Measurements from ENCODE around the gene WDFY3.

The WDFY3 gene

GRCh38 chr4:84767168-84767567, 199.3 kb downstream of the WDFY3 start:
- peaks cover 51% of the 10 kb centered on the region for H3K36me3 ChIP-seq (ENCODE audit: control insufficient read depth, insufficient read depth, low read length)
- H3K4me1 ChIP-seq (ENCODE audit: control insufficient read depth, insufficient read depth, low read length, poor library complexity, severe bottlenecking), result no peaks in the 10 kb centered on the region
- no peak overlapping the region for H3K4me3 ChIP-seq (ENCODE audit: extremely low read depth, insufficient read depth, low read length, poor library complexity, severe bottlenecking)
- H3K9me3 ChIP-seq (ENCODE audit: control insufficient read depth, low read length), result no peaks in the 10 kb centered on the region
- no peak overlapping the region for H3K27ac ChIP-seq (ENCODE audit: low read depth, low read length, severe bottlenecking)
- 59 to 100% methylated on average over 1 to 2 of the region's 3 CpGs for WGBS, 2 experiments (ENCODE audit: insufficient coverage in 2 of 2)

- Histone ChIP-seq H3K4me3 (ENCODE audit: extremely low read depth, insufficient read depth, low read length, poor library complexity, severe bottlenecking) (no peak overlapping the region), H3K27ac (ENCODE audit: low read depth, low read length, severe bottlenecking) (no peak overlapping the region), H3K9me3 (ENCODE audit: control insufficient read depth, low read length) (no peaks in the 10 kb centered on the region), H3K4me1 (ENCODE audit: control insufficient read depth, insufficient read depth, low read length, poor library complexity, severe bottlenecking) (no peaks in the 10 kb centered on the region), H3K36me3 (ENCODE audit: control insufficient read depth, insufficient read depth, low read length) (peaks cover 67% of the 10 kb centered on the region)
- 91% methylated on average over 3 to 4 of the region's 7 CpGs for WGBS, 2 experiments (ENCODE audit: insufficient coverage in 2 of 2)
Measured at GRCh38 chr4:84753321-84753972, 213.0 kb downstream of the WDFY3 start.

GRCh38 chr4:84751707-84752106, 214.8 kb downstream of the WDFY3 start:
- H3K4me1 ChIP-seq (ENCODE audit: control insufficient read depth, insufficient read depth, low read length, poor library complexity, severe bottlenecking), result no peaks in the 10 kb centered on the region
- H3K4me3 ChIP-seq (ENCODE audit: extremely low read depth, insufficient read depth, low read length, poor library complexity, severe bottlenecking), result no peak overlapping the region
- H3K27ac ChIP-seq (ENCODE audit: low read depth, low read length, severe bottlenecking), result no peak overlapping the region
- no peaks in the 10 kb centered on the region for H3K9me3 ChIP-seq (ENCODE audit: control insufficient read depth, low read length)
- 88 to 97% methylated on average over 1 to 2 of the region's 4 CpGs for WGBS, 2 experiments (ENCODE audit: insufficient coverage in 2 of 2)
- peaks cover 71% of the 10 kb centered on the region for H3K36me3 ChIP-seq (ENCODE audit: control insufficient read depth, insufficient read depth, low read length)

- no peak overlapping the region for H3K27ac ChIP-seq (ENCODE audit: low read depth, low read length, severe bottlenecking)
- H3K36me3 ChIP-seq (ENCODE audit: control insufficient read depth, insufficient read depth, low read length), result peaks cover 76% of the 10 kb centered on the region
- H3K4me3 ChIP-seq (ENCODE audit: extremely low read depth, insufficient read depth, low read length, poor library complexity, severe bottlenecking), result no peak overlapping the region
- 78% methylated on average over 2 of the region's 3 CpGs; no CpG with 5 or more reads in 1 of the 2 experiments for WGBS, 2 experiments (ENCODE audit: insufficient coverage in 2 of 2)
- H3K9me3 ChIP-seq (ENCODE audit: control insufficient read depth, low read length), result no peaks in the 10 kb centered on the region
- H3K4me1 ChIP-seq (ENCODE audit: control insufficient read depth, insufficient read depth, low read length, poor library complexity, severe bottlenecking), result no peaks in the 10 kb centered on the region
Measured at GRCh38 chr4:84750960-84751283, 215.6 kb downstream of the WDFY3 start.

GRCh38 chr4:84750260-84750959, 216.1 kb downstream of the WDFY3 start:
- Histone ChIP-seq H3K4me3 (ENCODE audit: extremely low read depth, insufficient read depth, low read length, poor library complexity, severe bottlenecking) (no peak overlapping the region), H3K9me3 (ENCODE audit: control insufficient read depth, low read length) (no peaks in the 10 kb centered on the region), H3K36me3 (ENCODE audit: control insufficient read depth, insufficient read depth, low read length) (peaks cover 79% of the 10 kb centered on the region), H3K4me1 (ENCODE audit: control insufficient read depth, insufficient read depth, low read length, poor library complexity, severe bottlenecking) (no peaks in the 10 kb centered on the region), H3K27ac (ENCODE audit: low read depth, low read length, severe bottlenecking) (no peak overlapping the region)
- no CpG with 5 or more reads among the region's 1 CpG for WGBS, 2 experiments (ENCODE audit: insufficient coverage in 2 of 2)

GRCh38 chr4:84740057-84740456, 226.4 kb downstream of the WDFY3 start:
- H3K27ac ChIP-seq (ENCODE audit: low read depth, low read length, severe bottlenecking), result no peak overlapping the region
- 100% methylated on average over 1 to 2 of the region's 2 CpGs for WGBS, 2 experiments (ENCODE audit: insufficient coverage in 2 of 2)
- no peaks in the 10 kb centered on the region for H3K9me3 ChIP-seq (ENCODE audit: control insufficient read depth, low read length)
- peaks cover 61% of the 10 kb centered on the region for H3K36me3 ChIP-seq (ENCODE audit: control insufficient read depth, insufficient read depth, low read length)
- no peak overlapping the region for H3K4me3 ChIP-seq (ENCODE audit: extremely low read depth, insufficient read depth, low read length, poor library complexity, severe bottlenecking)
- no peaks in the 10 kb centered on the region for H3K4me1 ChIP-seq (ENCODE audit: control insufficient read depth, insufficient read depth, low read length, poor library complexity, severe bottlenecking)

- H3K4me1 ChIP-seq (ENCODE audit: control insufficient read depth, insufficient read depth, low read length, poor library complexity, severe bottlenecking), result no peaks in the 10 kb centered on the region
- H3K36me3 ChIP-seq (ENCODE audit: control insufficient read depth, insufficient read depth, low read length), result peaks cover 62% of the 10 kb centered on the region
- no peaks in the 10 kb centered on the region for H3K9me3 ChIP-seq (ENCODE audit: control insufficient read depth, low read length)
- H3K27ac ChIP-seq (ENCODE audit: low read depth, low read length, severe bottlenecking), result no peak overlapping the region
- no peak overlapping the region for H3K4me3 ChIP-seq (ENCODE audit: extremely low read depth, insufficient read depth, low read length, poor library complexity, severe bottlenecking)
Measured at GRCh38 chr4:84738622-84739021, 227.9 kb downstream of the WDFY3 start.

GRCh38 chr4:84737656-84738055, 228.8 kb downstream of the WDFY3 start:
- Histone ChIP-seq H3K4me3 (ENCODE audit: extremely low read depth, insufficient read depth, low read length, poor library complexity, severe bottlenecking) (no peak overlapping the region), H3K27ac (ENCODE audit: low read depth, low read length, severe bottlenecking) (no peak overlapping the region), H3K9me3 (ENCODE audit: control insufficient read depth, low read length) (no peaks in the 10 kb centered on the region), H3K36me3 (ENCODE audit: control insufficient read depth, insufficient read depth, low read length) (peaks cover 68% of the 10 kb centered on the region), H3K4me1 (ENCODE audit: control insufficient read depth, insufficient read depth, low read length, poor library complexity, severe bottlenecking) (no peaks in the 10 kb centered on the region)
- 85 to 100% methylated on average over 1 to 3 of the region's 3 CpGs for WGBS, 2 experiments (ENCODE audit: insufficient coverage in 2 of 2)

- no peaks in the 10 kb centered on the region for H3K9me3 ChIP-seq (ENCODE audit: control insufficient read depth, low read length)
- no peak overlapping the region for H3K27ac ChIP-seq (ENCODE audit: low read depth, low read length, severe bottlenecking)
- H3K4me3 ChIP-seq (ENCODE audit: extremely low read depth, insufficient read depth, low read length, poor library complexity, severe bottlenecking), result no peak overlapping the region
- H3K4me1 ChIP-seq (ENCODE audit: control insufficient read depth, insufficient read depth, low read length, poor library complexity, severe bottlenecking), result no peaks in the 10 kb centered on the region
- peaks cover 54% of the 10 kb centered on the region for H3K36me3 ChIP-seq (ENCODE audit: control insufficient read depth, insufficient read depth, low read length)
Measured at GRCh38 chr4:84734037-84734436, 232.5 kb downstream of the WDFY3 start.

GRCh38 chr4:84733343-84734033, 233.0 kb downstream of the WDFY3 start:
- Histone ChIP-seq H3K4me3 (ENCODE audit: extremely low read depth, insufficient read depth, low read length, poor library complexity, severe bottlenecking) (no peak overlapping the region), H3K9me3 (ENCODE audit: control insufficient read depth, low read length) (no peaks in the 10 kb centered on the region), H3K4me1 (ENCODE audit: control insufficient read depth, insufficient read depth, low read length, poor library complexity, severe bottlenecking) (no peaks in the 10 kb centered on the region), H3K27ac (ENCODE audit: low read depth, low read length, severe bottlenecking) (no peak overlapping the region), H3K36me3 (ENCODE audit: control insufficient read depth, insufficient read depth, low read length) (peaks cover 49% of the 10 kb centered on the region)
- WGBS, 2 experiments (ENCODE audit: insufficient coverage in 2 of 2), result 93 to 97% methylated on average over 9 to 10 of the region's 13 CpGs

GRCh38 chr4:84730375-84730774, 236.1 kb downstream of the WDFY3 start:
- Histone ChIP-seq H3K4me3 (ENCODE audit: extremely low read depth, insufficient read depth, low read length, poor library complexity, severe bottlenecking) (no peak overlapping the region), H3K4me1 (ENCODE audit: control insufficient read depth, insufficient read depth, low read length, poor library complexity, severe bottlenecking) (no peaks in the 10 kb centered on the region), H3K36me3 (ENCODE audit: control insufficient read depth, insufficient read depth, low read length) (peaks cover 39% of the 10 kb centered on the region), H3K27ac (ENCODE audit: low read depth, low read length, severe bottlenecking) (no peak overlapping the region), H3K9me3 (ENCODE audit: control insufficient read depth, low read length) (no peaks in the 10 kb centered on the region)

Data from mesodermal cell (in vitro differentiated cells).